KOPT-K1 (cell line): ENCODE data around the gene PPP6C.
"Not testable (repeated sequence)": the region's sequence is repeated elsewhere in the genome, so short reads cannot be mapped to it uniquely, and the experiment has no call there.

Experiments used
- H3K27ac ChIP-seq: fragments of 200-600 bp; sonication (generic); 2 replicates; pipeline ENCODE4 v1.5.1; 2016; ENCODE audit warnings: antibody characterized with exemption, mild to moderate bottlenecking, low read depth, low read length; ENCODE audit not compliant: poor library complexity, severe bottlenecking
- H3K36me3 ChIP-seq: fragments of 200-600 bp; sonication (generic); 2 replicates; pipeline ENCODE4 v1.5.1; 2017; ENCODE audit warnings: antibody characterized with exemption, mild to moderate bottlenecking, low read length, moderate library complexity; ENCODE audit not compliant: insufficient read depth
- H3K9me3 ChIP-seq: fragments of 200-600 bp; sonication (generic); 2 replicates; pipeline ENCODE4 v1.5.1; 2017; ENCODE audit warnings: antibody characterized with exemption, low read length, mild to moderate bottlenecking; ENCODE audit not compliant: insufficient read depth, poor library complexity, severe bottlenecking

PPP6C gene

DNA sequence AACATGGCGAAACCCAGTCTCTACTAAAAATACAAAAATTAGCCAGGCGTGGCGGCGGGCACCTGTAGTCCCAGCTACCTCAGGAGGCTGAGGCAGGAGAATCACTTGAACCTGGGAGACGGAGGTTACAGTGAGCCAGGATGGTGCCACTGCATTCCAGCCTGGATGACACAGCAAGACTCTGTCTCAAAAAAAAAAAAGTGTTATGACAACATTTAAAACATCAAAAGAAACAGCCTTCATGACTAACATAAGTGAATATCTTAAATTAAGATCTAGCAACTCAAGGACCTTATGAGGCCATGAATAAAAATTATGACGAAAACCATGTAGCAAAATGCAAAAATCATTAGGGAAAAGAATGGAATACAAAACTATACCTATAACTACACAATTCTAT, 26.7 kb downstream of the PPP6C start:
- peaks cover 36% of the 10 kb centered on the region for H3K36me3 ChIP-seq
- not testable (repeated sequence) for H3K27ac ChIP-seq, H3K9me3 ChIP-seq

GRCh38 chr9:125161284-125161918, 28.2 kb downstream of the PPP6C start:
- H3K27ac ChIP-seq = no peak overlapping the region
- peaks cover 27% of the 10 kb centered on the region for H3K36me3 ChIP-seq
- H3K9me3 ChIP-seq = no peaks in the 10 kb centered on the region

DNA sequence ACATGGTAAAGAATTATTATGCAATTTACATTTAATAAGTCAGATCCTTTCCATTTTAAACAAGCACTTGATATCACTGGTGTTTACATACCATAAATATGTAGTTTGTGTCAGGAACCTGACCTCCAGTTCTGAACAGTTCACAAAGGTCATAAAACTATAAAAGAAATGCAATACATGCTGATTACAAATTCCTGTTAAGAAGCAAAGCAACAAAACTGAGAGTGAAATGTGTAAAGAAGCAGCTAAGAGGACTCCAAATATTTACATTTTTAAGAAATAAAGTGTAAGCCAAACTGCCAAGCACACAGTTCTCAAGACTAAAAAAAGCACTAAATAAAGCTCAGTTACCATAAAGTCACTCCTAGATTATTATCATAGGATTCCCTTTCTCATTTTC, 28.9 kb downstream of the PPP6C start:
- no peak overlapping the region for H3K27ac ChIP-seq
- peaks cover 21% of the 10 kb centered on the region for H3K36me3 ChIP-seq
- no peaks in the 10 kb centered on the region for H3K9me3 ChIP-seq

- Histone ChIP-seq H3K9me3 (no peaks in the 10 kb centered on the region), H3K36me3 (peaks cover 52% of the 10 kb centered on the region), H3K27ac (no peak overlapping the region)
These were observed 33.1 kb downstream of the PPP6C start for GRCh38 chr9:125156551-125156950.

DNA sequence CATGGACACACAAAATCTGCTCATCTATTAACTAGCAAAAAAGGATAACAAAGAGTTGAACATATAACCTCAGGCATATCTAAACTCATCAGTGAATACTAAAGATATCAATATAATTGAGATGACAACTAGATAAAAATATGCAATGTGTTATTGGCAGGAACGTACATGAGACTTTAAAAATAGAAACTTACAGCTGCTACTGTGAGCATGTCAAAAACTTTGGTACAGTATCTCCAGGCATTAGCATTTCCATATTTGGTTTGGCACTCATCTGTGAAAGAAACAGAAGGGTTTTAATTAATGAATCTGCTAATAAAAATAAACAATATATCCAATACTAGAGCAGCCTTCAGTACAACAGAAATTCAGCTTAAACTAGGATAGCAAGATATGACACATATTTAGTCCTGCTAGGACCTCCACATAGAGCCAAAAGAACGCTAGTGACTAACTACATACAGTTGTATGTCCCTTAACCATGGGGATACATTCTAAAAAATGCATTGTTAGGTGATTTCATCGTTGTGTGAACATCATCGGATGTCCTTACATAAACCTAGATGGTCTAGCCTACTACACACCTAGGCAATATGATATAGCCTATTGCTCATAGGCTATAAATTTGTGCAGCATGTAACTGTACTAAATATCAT, 35.8 kb downstream of the PPP6C start:
- Histone ChIP-seq H3K27ac (no peak overlapping the region), H3K9me3 (no peaks in the 10 kb centered on the region), H3K36me3 (peaks cover 71% of the 10 kb centered on the region)

DNA sequence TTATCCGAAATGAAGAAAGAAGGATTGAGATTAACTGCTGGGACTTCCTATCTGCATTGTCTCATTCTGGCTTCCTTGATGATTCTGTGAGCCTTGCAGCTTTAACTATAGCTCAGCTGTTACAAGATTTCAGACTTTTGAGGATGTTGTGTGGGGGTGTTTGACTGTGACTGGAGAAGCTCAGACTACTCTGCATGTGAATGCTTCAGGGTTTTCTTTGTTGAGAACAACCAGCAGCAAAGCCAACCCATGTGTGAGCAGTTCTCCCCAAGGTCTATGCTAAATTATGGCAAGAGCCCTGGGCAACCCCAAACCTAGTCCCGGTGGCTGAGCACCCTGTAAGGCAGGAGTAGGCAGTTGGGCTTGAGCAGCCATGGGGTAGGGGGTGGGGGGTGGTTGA, 37.9 kb downstream of the PPP6C start:
- no peaks in the 10 kb centered on the region for H3K9me3 ChIP-seq
- no peak overlapping the region for H3K27ac ChIP-seq
- H3K36me3 ChIP-seq = peaks cover 77% of the 10 kb centered on the region

GRCh38 chr9:125150349-125151245, 39.0 kb downstream of the PPP6C start:
- Histone ChIP-seq H3K27ac (no peak overlapping the region), H3K36me3 (peaks cover 77% of the 10 kb centered on the region), H3K9me3 (no peaks in the 10 kb centered on the region)

DNA sequence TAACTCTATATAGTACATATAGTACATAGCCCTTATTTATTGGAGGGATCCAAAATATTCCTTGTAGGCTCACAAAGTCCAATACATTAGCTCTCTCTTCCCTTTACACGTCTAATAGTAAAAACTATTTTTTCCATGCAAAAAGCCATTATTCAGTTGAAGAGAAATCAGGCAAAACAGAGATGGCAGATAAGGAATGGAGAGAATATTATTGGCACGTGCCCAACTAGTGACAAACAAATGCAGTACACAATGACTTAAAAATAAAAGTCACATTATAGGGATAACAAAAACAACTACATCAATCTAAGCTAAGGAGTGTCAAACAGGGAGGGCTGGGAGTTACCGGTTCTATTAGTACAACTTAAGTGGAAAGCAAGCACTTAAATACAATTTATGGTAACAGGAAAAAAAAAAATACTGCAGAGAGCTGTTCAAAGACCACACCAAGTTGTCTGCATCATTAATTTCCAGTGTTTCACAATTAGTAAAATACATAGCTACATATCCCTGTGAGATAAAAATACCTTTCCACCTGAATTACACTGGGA, 42.1 kb downstream of the PPP6C start:
- Histone ChIP-seq H3K27ac (no peak overlapping the region), H3K9me3 (no peaks in the 10 kb centered on the region), H3K36me3 (peaks cover 50% of the 10 kb centered on the region)

GRCh38 chr9:125146247-125146646, 43.4 kb downstream of the PPP6C start:
- Histone ChIP-seq H3K36me3 (peaks cover 45% of the 10 kb centered on the region), H3K27ac (no peak overlapping the region), H3K9me3 (no peaks in the 10 kb centered on the region)

GRCh38 chr9:125145425-125145824, 44.2 kb downstream of the PPP6C start:
- Histone ChIP-seq H3K9me3 (no peaks in the 10 kb centered on the region), H3K36me3 (peaks cover 42% of the 10 kb centered on the region), H3K27ac (no peak overlapping the region)

- Histone ChIP-seq H3K9me3 (no peaks in the 10 kb centered on the region), H3K27ac (peak within 1 kb of the TSS; percentile 69), H3K36me3 (peaks cover 46% of the 10 kb centered on the region)
These were observed 46.1 kb downstream of the PPP6C start, which contains the start of gene SCAI for GRCh38 chr9:125143377-125144090. Gene SCAI (minus strand): TSS chr9:125143528. CDS start chr9:125143437, 91 bp downstream.

GRCh38 chr9:125142560-125143376, 46.8 kb downstream of the PPP6C start:
- Histone ChIP-seq H3K9me3 (no peaks in the 10 kb centered on the region), H3K27ac (peak overlapping the region; percentile 69), H3K36me3 (peaks cover 42% of the 10 kb centered on the region)

DNA sequence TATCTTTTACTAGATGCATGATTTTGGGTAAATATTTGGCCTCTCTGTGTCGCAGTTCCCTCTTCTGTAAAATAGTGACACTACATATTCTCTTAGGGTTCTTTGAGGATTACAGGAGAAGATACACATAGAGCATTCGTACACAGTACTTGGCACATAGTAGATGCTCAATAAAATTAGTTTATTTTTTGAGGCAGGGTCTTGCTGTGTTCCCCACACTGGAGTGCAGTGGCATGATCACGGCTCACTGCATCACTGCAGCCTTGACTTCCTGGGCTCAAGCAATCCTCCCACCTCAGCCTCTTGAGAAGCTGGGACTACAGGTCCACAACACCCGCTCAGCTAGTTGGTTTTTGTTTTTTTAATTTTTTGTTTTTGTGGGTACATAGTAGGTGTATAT, 47.9 kb downstream of the PPP6C start:
- peak overlapping the region; percentile 69 for H3K27ac ChIP-seq
- no peaks in the 10 kb centered on the region for H3K9me3 ChIP-seq
- peaks cover 39% of the 10 kb centered on the region for H3K36me3 ChIP-seq

DNA sequence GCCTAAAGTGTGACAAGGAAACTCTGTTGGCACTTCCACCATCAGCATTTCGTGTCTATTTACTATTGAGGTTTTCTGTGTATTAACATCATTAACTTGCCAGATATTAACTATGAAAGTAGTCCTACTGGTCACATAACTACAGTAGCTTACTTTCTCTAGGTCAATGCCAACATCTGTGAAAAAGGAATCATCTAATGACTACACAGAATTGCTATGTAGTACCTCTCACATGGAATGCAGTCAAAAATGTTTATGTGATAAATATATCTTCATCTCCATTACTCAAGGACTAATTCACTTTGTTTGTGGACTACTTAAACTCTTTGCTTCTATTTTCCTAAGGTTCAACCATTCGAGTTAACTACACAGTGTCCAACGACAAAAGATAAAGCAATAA, 48.4 kb downstream of the PPP6C start:
- Histone ChIP-seq H3K27ac (no peak overlapping the region), H3K9me3 (no peaks in the 10 kb centered on the region), H3K36me3 (peaks cover 39% of the 10 kb centered on the region)
